ENCODE data around the gene SVEP1. TPM values are rescaled to one million over a fixed set of nuclear protein-coding genes. Genes with fewer than 3 reads are reported as not detected.

Gene SVEP1
- total RNA-seq, 4 donors from 2014 or later: 13.9 to 26.8 (median 17.4) TPM

DNA sequence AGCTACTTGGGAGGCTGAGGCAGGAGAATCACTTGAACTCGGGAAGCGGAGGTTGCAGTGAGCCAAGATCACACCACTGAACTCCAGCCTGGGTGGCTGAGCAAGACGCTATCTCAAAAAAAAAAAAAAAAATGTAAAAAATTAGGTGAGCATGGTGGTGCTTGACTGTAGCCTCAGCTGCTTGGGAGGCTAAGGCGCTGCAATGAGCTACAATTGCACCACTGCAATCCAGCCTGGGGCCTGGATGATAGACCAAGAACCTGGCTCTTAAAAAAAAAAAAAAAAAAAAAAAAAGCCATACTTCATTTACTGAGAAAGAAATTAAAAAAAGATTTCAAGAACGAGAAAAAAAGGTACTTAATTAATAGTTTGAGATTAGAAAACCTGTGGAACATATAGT is 62.1 kb downstream of the SVEP1 start:
- Histone ChIP-seq H3K9me3 (no peaks in the 10 kb centered on the region), H3K36me3 (no peaks in the 10 kb centered on the region), H3K4me3 (no peak overlapping the region), H3K4me1 (no peaks in the 10 kb centered on the region), H3K27me3 (no peaks in the 10 kb centered on the region), H3K27ac (no peak overlapping the region)
- in situ Hi-C loops (cut with MboI; ENCODE audit: low pct_ligation_motif_present in 1 of 4, low pct_unique_long_range_greater_than_20kb in 1 of 4, low sequenced_read_pairs in 3 of 4): no loop called here
- TF ChIP-seq EP300 (IDR thresholded peaks at IDR 0.05; ENCODE audit: low read depth) (no peak), POLR2AphosphoS5 (IDR thresholded peaks at IDR 0.05) (no peak), POLR2A (IDR thresholded peaks at IDR 0.05) (no peak)
- TF ChIP-seq, protein P1, sequence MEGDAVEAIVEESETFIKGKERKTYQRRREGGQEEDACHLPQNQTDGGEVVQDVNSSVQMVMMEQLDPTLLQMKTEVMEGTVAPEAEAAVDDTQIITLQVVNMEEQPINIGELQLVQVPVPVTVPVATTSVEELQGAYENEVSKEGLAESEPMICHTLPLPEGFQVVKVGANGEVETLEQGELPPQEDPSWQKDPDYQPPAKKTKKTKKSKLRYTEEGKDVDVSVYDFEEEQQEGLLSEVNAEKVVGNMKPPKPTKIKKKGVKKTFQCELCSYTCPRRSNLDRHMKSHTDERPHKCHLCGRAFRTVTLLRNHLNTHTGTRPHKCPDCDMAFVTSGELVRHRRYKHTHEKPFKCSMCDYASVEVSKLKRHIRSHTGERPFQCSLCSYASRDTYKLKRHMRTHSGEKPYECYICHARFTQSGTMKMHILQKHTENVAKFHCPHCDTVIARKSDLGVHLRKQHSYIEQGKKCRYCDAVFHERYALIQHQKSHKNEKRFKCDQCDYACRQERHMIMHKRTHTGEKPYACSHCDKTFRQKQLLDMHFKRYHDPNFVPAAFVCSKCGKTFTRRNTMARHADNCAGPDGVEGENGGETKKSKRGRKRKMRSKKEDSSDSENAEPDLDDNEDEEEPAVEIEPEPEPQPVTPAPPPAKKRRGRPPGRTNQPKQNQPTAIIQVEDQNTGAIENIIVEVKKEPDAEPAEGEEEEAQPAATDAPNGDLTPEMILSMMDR (IDR thresholded peaks at IDR 0.05): no peak
- DNase-seq: no peak
- intact Hi-C loops (cut with DNase I; ENCODE audit: low total_unique reads): no loop called here
- WGBS, 2 donors (ENCODE audit: low coverage in 1 of 2): 77 to 83% methylated on average over 4 to 5 of the region's 5 CpGs

DNA sequence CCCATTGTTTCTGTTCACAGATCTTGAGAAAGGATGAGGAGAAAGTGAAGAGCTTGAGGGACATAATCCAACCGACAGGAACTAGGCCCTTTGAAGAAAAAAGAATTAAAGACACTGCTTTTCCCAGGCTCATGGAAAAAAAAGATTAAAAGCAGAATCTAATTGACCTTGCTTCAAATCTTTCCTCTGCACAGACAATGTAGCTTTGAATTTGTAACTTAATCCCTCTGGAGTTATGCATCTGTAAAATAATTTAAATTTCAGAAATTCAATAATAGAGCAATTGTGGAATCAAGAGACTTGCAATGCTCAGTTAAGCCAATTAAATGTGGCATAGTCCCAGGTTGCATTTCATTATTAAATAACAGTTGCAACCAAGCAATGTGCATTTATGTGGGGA is 64.6 kb downstream of the SVEP1 start:
- Histone ChIP-seq H3K36me3 (no peaks in the 10 kb centered on the region), H3K27ac (no peak overlapping the region), H3K27me3 (no peaks in the 10 kb centered on the region), H3K4me3 (no peak overlapping the region), H3K4me1 (no peaks in the 10 kb centered on the region), H3K9me3 (no peaks in the 10 kb centered on the region)
- in situ Hi-C loops (cut with MboI; ENCODE audit: low pct_ligation_motif_present in 1 of 4, low pct_unique_long_range_greater_than_20kb in 1 of 4, low sequenced_read_pairs in 3 of 4) (no loop called here), intact Hi-C loops (cut with DNase I; ENCODE audit: low total_unique reads) (no loop called here)
- 67 to 81% methylated on average over 1 of the region's 1 CpG for WGBS, 2 donors (ENCODE audit: low coverage in 1 of 2)
- no peak for DNase-seq
- TF ChIP-seq EP300 (IDR thresholded peaks at IDR 0.05; ENCODE audit: low read depth): no peak
- TF ChIP-seq, protein P1 (IDR thresholded peaks at IDR 0.05): no peak
- TF ChIP-seq POLR2AphosphoS5 (IDR thresholded peaks at IDR 0.05): no peak
- TF ChIP-seq POLR2A (IDR thresholded peaks at IDR 0.05): no peak

DNA sequence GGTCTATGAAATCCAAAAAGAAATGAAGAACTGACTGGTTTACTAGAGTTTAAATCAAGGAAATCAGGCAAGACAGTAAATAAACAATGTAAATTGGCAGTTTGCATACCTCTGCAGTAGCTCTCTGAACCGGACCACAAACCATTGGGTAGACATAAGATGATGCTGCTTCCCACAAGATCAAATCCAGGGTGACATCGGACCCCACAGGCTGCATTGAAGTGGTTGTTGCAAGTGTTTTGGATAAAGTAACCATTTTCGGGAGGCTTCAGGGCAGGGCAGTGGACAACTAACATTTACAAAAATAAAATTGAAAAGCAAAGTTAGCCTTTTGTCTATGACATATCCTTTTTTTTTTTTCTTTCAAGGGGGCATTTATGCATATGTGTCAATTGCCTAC is 66.7 kb downstream of the SVEP1 start:
- in situ Hi-C loops (cut with MboI; ENCODE audit: low pct_ligation_motif_present in 1 of 4, low pct_unique_long_range_greater_than_20kb in 1 of 4, low sequenced_read_pairs in 3 of 4) (no loop called here), intact Hi-C loops (cut with DNase I; ENCODE audit: low total_unique reads) (no loop called here)
- no peak for DNase-seq
- Histone ChIP-seq H3K27me3 (no peaks in the 10 kb centered on the region), H3K4me3 (no peak overlapping the region), H3K9me3 (no peaks in the 10 kb centered on the region), H3K36me3 (no peaks in the 10 kb centered on the region), H3K27ac (no peak overlapping the region), H3K4me1 (no peaks in the 10 kb centered on the region)
- TF ChIP-seq POLR2AphosphoS5 (IDR thresholded peaks at IDR 0.05): no peak
- WGBS, 2 donors (ENCODE audit: low coverage in 1 of 2): 69 to 76% methylated on average over 3 of the region's 3 CpGs

DNA sequence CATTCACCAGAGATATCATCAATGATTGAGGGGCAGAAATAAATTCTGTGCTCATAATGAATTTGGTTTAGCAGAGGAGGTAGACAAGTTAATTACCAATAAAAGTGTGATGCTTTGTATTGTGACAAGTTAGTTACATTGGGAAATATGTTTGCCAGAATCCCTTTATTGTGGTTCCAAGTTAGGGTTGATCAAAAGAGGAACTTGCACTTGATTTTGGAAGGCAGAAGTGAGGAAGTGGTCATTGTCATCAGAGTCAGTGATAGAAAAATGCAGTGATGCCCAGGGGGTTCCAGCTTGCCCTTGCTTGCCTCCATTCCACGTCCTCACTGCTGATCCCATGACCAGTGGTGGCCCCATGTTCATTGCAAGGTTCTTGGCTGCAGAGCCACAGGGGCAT is 69.7 kb downstream of the SVEP1 start:
- Histone ChIP-seq H3K4me3 (no peak overlapping the region), H3K9me3 (no peaks in the 10 kb centered on the region), H3K27ac (no peak overlapping the region), H3K27me3 (no peaks in the 10 kb centered on the region), H3K4me1 (no peaks in the 10 kb centered on the region), H3K36me3 (no peaks in the 10 kb centered on the region)
- TF ChIP-seq, protein P1 (IDR thresholded peaks at IDR 0.05): no peak
- no peak for TF ChIP-seq EP300 (IDR thresholded peaks at IDR 0.05; ENCODE audit: low read depth)
- TF ChIP-seq POLR2A (IDR thresholded peaks at IDR 0.05): no peak
- no peak for TF ChIP-seq POLR2AphosphoS5 (IDR thresholded peaks at IDR 0.05)
- intact Hi-C loops (cut with DNase I; ENCODE audit: low total_unique reads) (no loop called here), in situ Hi-C loops (cut with MboI; ENCODE audit: low pct_ligation_motif_present in 1 of 4, low pct_unique_long_range_greater_than_20kb in 1 of 4, low sequenced_read_pairs in 3 of 4) (no loop called here)
- WGBS, 2 donors (ENCODE audit: low coverage in 1 of 2): 60 to 67% methylated on average over 1 of the region's 1 CpG
- no peak for DNase-seq

DNA sequence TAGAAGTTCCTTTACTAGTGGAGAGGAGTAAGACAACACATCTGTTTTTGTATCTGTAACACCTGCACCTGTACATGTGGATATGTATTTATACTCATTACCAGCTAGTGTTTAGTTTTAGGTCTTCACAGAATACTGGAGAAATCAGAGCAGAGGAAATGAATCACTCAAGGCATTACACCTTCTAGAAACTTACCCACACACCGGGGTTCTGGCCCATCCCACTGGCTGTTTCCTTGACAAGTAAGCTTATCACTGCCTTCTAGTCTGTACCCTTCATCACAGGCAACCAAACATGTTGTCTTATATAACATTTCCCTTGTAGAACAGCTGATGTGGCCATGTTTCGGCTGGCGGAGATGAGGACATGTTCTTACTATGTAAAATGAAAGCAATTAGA is 76.7 kb downstream of the SVEP1 start:
- Histone ChIP-seq H3K4me1 (no peaks in the 10 kb centered on the region), H3K27me3 (no peaks in the 10 kb centered on the region), H3K36me3 (no peaks in the 10 kb centered on the region), H3K27ac (no peak overlapping the region), H3K4me3 (no peak overlapping the region), H3K9me3 (no peaks in the 10 kb centered on the region)
- WGBS, 2 donors (ENCODE audit: low coverage in 1 of 2): 83% methylated on average over 3 of the region's 3 CpGs
- TF ChIP-seq EP300 (IDR thresholded peaks at IDR 0.05; ENCODE audit: low read depth) (no peak), POLR2AphosphoS5 (IDR thresholded peaks at IDR 0.05) (no peak), POLR2A (IDR thresholded peaks at IDR 0.05) (no peak)
- TF ChIP-seq, protein P1 (IDR thresholded peaks at IDR 0.05): no peak
- intact Hi-C loops (cut with DNase I; ENCODE audit: low total_unique reads): no loop called here
- DNase-seq: no peak
- in situ Hi-C loops (cut with MboI; ENCODE audit: low pct_ligation_motif_present in 1 of 4, low pct_unique_long_range_greater_than_20kb in 1 of 4, low sequenced_read_pairs in 3 of 4): no loop called here
